ENCODE measurements around the gene VPS50.
A peak's percentile ranks its signal among the peaks of the same experiment; 100 is the strongest.

The VPS50 gene

GRCh38 chr7:93239824-93240223 lies 7.7 kb downstream of the VPS50 start:
- no peak overlapping the region for H3K9ac ChIP-seq (ENCODE audit: low read length in 2 of 2)
- H3K27me3 ChIP-seq (ENCODE audit: control insufficient read depth in 1 of 2, insufficient read depth in 2 of 2, low read length in 2 of 2) = no peaks in the 10 kb centered on the region
- no peaks in the 10 kb centered on the region for H3K4me1 ChIP-seq (ENCODE audit: control insufficient read depth, insufficient read depth, low read length)
- no peaks in the 10 kb centered on the region for H3K9me3 ChIP-seq (ENCODE audit: control insufficient read depth in 2 of 2, low read length in 2 of 2)
- no peak overlapping the region for H3K4me3 ChIP-seq (ENCODE audit: low read length in 2 of 2)
- no peak overlapping the region for H3K27ac ChIP-seq (ENCODE audit: low read length)
- peaks cover 0 to 3% of the 10 kb centered on the region in 2 donors for H3K36me3 ChIP-seq (ENCODE audit: control insufficient read depth in 2 of 2, insufficient read depth in 2 of 2, low read length in 2 of 2)

- Histone ChIP-seq H3K9me3 (ENCODE audit: control insufficient read depth in 2 of 2, low read length in 2 of 2) (no peaks in the 10 kb centered on the region), H3K9ac (ENCODE audit: low read length in 2 of 2) (no peak overlapping the region), H3K27me3 (ENCODE audit: control insufficient read depth in 1 of 2, insufficient read depth in 2 of 2, low read length in 2 of 2) (no peaks in the 10 kb centered on the region), H3K4me3 (ENCODE audit: low read length in 2 of 2) (no peak overlapping the region), H3K27ac (ENCODE audit: low read length) (no peak overlapping the region), H3K36me3 (ENCODE audit: control insufficient read depth in 2 of 2, insufficient read depth in 2 of 2, low read length in 2 of 2) (peaks cover 0 to 3% of the 10 kb centered on the region in 2 donors), H3K4me1 (ENCODE audit: control insufficient read depth, insufficient read depth, low read length) (no peaks in the 10 kb centered on the region)
These were observed 9.9 kb downstream of the VPS50 start for GRCh38 chr7:93242106-93242505.

- H3K27me3 ChIP-seq (ENCODE audit: control insufficient read depth in 1 of 2, insufficient read depth in 2 of 2, low read length in 2 of 2) = no peaks in the 10 kb centered on the region
- H3K27ac ChIP-seq (ENCODE audit: low read length) = no peak overlapping the region
- H3K9me3 ChIP-seq (ENCODE audit: control insufficient read depth in 2 of 2, low read length in 2 of 2) = no peaks in the 10 kb centered on the region
- H3K36me3 ChIP-seq (ENCODE audit: control insufficient read depth in 2 of 2, insufficient read depth in 2 of 2, low read length in 2 of 2) = peaks cover 0 to 3% of the 10 kb centered on the region in 2 donors
- H3K4me3 ChIP-seq (ENCODE audit: low read length in 2 of 2) = peak overlapping the region; percentile 50 to 66
- H3K4me1 ChIP-seq (ENCODE audit: control insufficient read depth, insufficient read depth, low read length) = no peaks in the 10 kb centered on the region
- H3K9ac ChIP-seq (ENCODE audit: low read length in 2 of 2) = peak overlapping the region in 1 of 2 donors; percentile 42
These were observed 13.6 kb downstream of the VPS50 start for GRCh38 chr7:93245525-93246432.

GRCh38 chr7:93249491-93250148 lies 17.5 kb downstream of the VPS50 start:
- Histone ChIP-seq H3K4me1 (ENCODE audit: control insufficient read depth, insufficient read depth, low read length) (no peaks in the 10 kb centered on the region), H3K27me3 (ENCODE audit: control insufficient read depth in 1 of 2, insufficient read depth in 2 of 2, low read length in 2 of 2) (no peaks in the 10 kb centered on the region), H3K9ac (ENCODE audit: low read length in 2 of 2) (no peak overlapping the region), H3K36me3 (ENCODE audit: control insufficient read depth in 2 of 2, insufficient read depth in 2 of 2, low read length in 2 of 2) (no peaks in the 10 kb centered on the region), H3K27ac (ENCODE audit: low read length) (no peak overlapping the region), H3K4me3 (ENCODE audit: low read length in 2 of 2) (no peak overlapping the region), H3K9me3 (ENCODE audit: control insufficient read depth in 2 of 2, low read length in 2 of 2) (no peaks in the 10 kb centered on the region)

GRCh38 chr7:93258661-93259060 lies 26.5 kb downstream of the VPS50 start:
- H3K9me3 ChIP-seq (ENCODE audit: control insufficient read depth in 2 of 2, low read length in 2 of 2) = no peaks in the 10 kb centered on the region
- peaks cover 3 to 5% of the 10 kb centered on the region in 2 donors for H3K36me3 ChIP-seq (ENCODE audit: control insufficient read depth in 2 of 2, insufficient read depth in 2 of 2, low read length in 2 of 2)
- H3K4me3 ChIP-seq (ENCODE audit: low read length in 2 of 2) = no peak overlapping the region
- H3K27ac ChIP-seq (ENCODE audit: low read length) = no peak overlapping the region
- no peak overlapping the region for H3K9ac ChIP-seq (ENCODE audit: low read length in 2 of 2)
- H3K4me1 ChIP-seq (ENCODE audit: control insufficient read depth, insufficient read depth, low read length) = no peaks in the 10 kb centered on the region
- no peaks in the 10 kb centered on the region for H3K27me3 ChIP-seq (ENCODE audit: control insufficient read depth in 1 of 2, insufficient read depth in 2 of 2, low read length in 2 of 2)

GRCh38 chr7:93262535-93262934 lies 30.4 kb downstream of the VPS50 start:
- H3K4me3 ChIP-seq (ENCODE audit: low read length in 2 of 2) = no peak overlapping the region
- H3K4me1 ChIP-seq (ENCODE audit: control insufficient read depth, insufficient read depth, low read length) = no peaks in the 10 kb centered on the region
- H3K27ac ChIP-seq (ENCODE audit: low read length) = no peak overlapping the region
- no peaks in the 10 kb centered on the region for H3K27me3 ChIP-seq (ENCODE audit: control insufficient read depth in 1 of 2, insufficient read depth in 2 of 2, low read length in 2 of 2)
- H3K36me3 ChIP-seq (ENCODE audit: control insufficient read depth in 2 of 2, insufficient read depth in 2 of 2, low read length in 2 of 2) = peaks cover 3% of the 10 kb centered on the region in 2 donors
- H3K9me3 ChIP-seq (ENCODE audit: control insufficient read depth in 2 of 2, low read length in 2 of 2) = no peaks in the 10 kb centered on the region
- no peak overlapping the region for H3K9ac ChIP-seq (ENCODE audit: low read length in 2 of 2)

- no peaks in the 10 kb centered on the region for H3K27me3 ChIP-seq (ENCODE audit: control insufficient read depth in 1 of 2, insufficient read depth in 2 of 2, low read length in 2 of 2)
- no peaks in the 10 kb centered on the region for H3K9me3 ChIP-seq (ENCODE audit: control insufficient read depth in 2 of 2, low read length in 2 of 2)
- no peak overlapping the region for H3K27ac ChIP-seq (ENCODE audit: low read length)
- H3K4me3 ChIP-seq (ENCODE audit: low read length in 2 of 2) = no peak overlapping the region
- H3K36me3 ChIP-seq (ENCODE audit: control insufficient read depth in 2 of 2, insufficient read depth in 2 of 2, low read length in 2 of 2) = peaks cover 3% of the 10 kb centered on the region in 2 donors
- H3K4me1 ChIP-seq (ENCODE audit: control insufficient read depth, insufficient read depth, low read length) = no peaks in the 10 kb centered on the region
- no peak overlapping the region for H3K9ac ChIP-seq (ENCODE audit: low read length in 2 of 2)
These were observed 33.1 kb downstream of the VPS50 start for GRCh38 chr7:93265220-93265619.

GRCh38 chr7:93279541-93279940 lies 47.4 kb downstream of the VPS50 start:
- Histone ChIP-seq H3K27ac (ENCODE audit: low read length) (no peak overlapping the region), H3K4me3 (ENCODE audit: low read length in 2 of 2) (no peak overlapping the region), H3K9ac (ENCODE audit: low read length in 2 of 2) (no peak overlapping the region), H3K27me3 (ENCODE audit: control insufficient read depth in 1 of 2, insufficient read depth in 2 of 2, low read length in 2 of 2) (no peaks in the 10 kb centered on the region), H3K4me1 (ENCODE audit: control insufficient read depth, insufficient read depth, low read length) (no peaks in the 10 kb centered on the region), H3K36me3 (ENCODE audit: control insufficient read depth in 2 of 2, insufficient read depth in 2 of 2, low read length in 2 of 2) (peaks cover 2 to 12% of the 10 kb centered on the region in 2 donors), H3K9me3 (ENCODE audit: control insufficient read depth in 2 of 2, low read length in 2 of 2) (no peaks in the 10 kb centered on the region)

GRCh38 chr7:93284908-93285307 lies 52.7 kb downstream of the VPS50 start:
- no peaks in the 10 kb centered on the region for H3K27me3 ChIP-seq (ENCODE audit: control insufficient read depth in 1 of 2, insufficient read depth in 2 of 2, low read length in 2 of 2)
- no peak overlapping the region for H3K9ac ChIP-seq (ENCODE audit: low read length in 2 of 2)
- H3K27ac ChIP-seq (ENCODE audit: low read length) = no peak overlapping the region
- no peaks in the 10 kb centered on the region for H3K9me3 ChIP-seq (ENCODE audit: control insufficient read depth in 2 of 2, low read length in 2 of 2)
- H3K4me3 ChIP-seq (ENCODE audit: low read length in 2 of 2) = no peak overlapping the region
- no peaks in the 10 kb centered on the region for H3K4me1 ChIP-seq (ENCODE audit: control insufficient read depth, insufficient read depth, low read length)
- no peaks in the 10 kb centered on the region for H3K36me3 ChIP-seq (ENCODE audit: control insufficient read depth in 2 of 2, insufficient read depth in 2 of 2, low read length in 2 of 2)

- Histone ChIP-seq H3K27ac (ENCODE audit: low read length) (no peak overlapping the region), H3K9me3 (ENCODE audit: control insufficient read depth in 2 of 2, low read length in 2 of 2) (no peaks in the 10 kb centered on the region), H3K4me1 (ENCODE audit: control insufficient read depth, insufficient read depth, low read length) (no peaks in the 10 kb centered on the region), H3K27me3 (ENCODE audit: control insufficient read depth in 1 of 2, insufficient read depth in 2 of 2, low read length in 2 of 2) (no peaks in the 10 kb centered on the region), H3K9ac (ENCODE audit: low read length in 2 of 2) (no peak overlapping the region), H3K36me3 (ENCODE audit: control insufficient read depth in 2 of 2, insufficient read depth in 2 of 2, low read length in 2 of 2) (peaks cover 2 to 5% of the 10 kb centered on the region in 2 donors), H3K4me3 (ENCODE audit: low read length in 2 of 2) (no peak overlapping the region)
These were observed 61.1 kb downstream of the VPS50 start for GRCh38 chr7:93293229-93293628.

GRCh38 chr7:93298206-93298605 lies 66.0 kb downstream of the VPS50 start:
- no peak overlapping the region for H3K4me3 ChIP-seq (ENCODE audit: low read length in 2 of 2)
- no peaks in the 10 kb centered on the region for H3K9me3 ChIP-seq (ENCODE audit: control insufficient read depth in 2 of 2, low read length in 2 of 2)

More at GRCh38 chr7:93298206-93298605, 66.0 kb downstream of the VPS50 start:
- Histone ChIP-seq H3K4me1 (ENCODE audit: control insufficient read depth, insufficient read depth, low read length) (no peaks in the 10 kb centered on the region), H3K27me3 (ENCODE audit: control insufficient read depth in 1 of 2, insufficient read depth in 2 of 2, low read length in 2 of 2) (no peaks in the 10 kb centered on the region), H3K27ac (ENCODE audit: low read length) (no peak overlapping the region), H3K9ac (ENCODE audit: low read length in 2 of 2) (no peak overlapping the region), H3K36me3 (ENCODE audit: control insufficient read depth in 2 of 2, insufficient read depth in 2 of 2, low read length in 2 of 2) (peaks cover 2 to 10% of the 10 kb centered on the region in 2 donors)

Measured in stomach smooth muscle (tissue), 2 donors.